HEK293T (cell line): ENCODE results near the gene CAMSAP2.

ENCODE experiments used
- ARNT ChIP-seq: fragments of 450-650 bp; IDR thresholded peaks from 2 replicates; pipeline ENCODE4 v1.6.1; 2017; ENCODE audit warnings: mild to moderate bottlenecking
- SP1 ChIP-seq: fragments of 450-650 bp; IDR thresholded peaks from 2 replicates; pipeline ENCODE4 v1.6.1; 2017

DNA sequence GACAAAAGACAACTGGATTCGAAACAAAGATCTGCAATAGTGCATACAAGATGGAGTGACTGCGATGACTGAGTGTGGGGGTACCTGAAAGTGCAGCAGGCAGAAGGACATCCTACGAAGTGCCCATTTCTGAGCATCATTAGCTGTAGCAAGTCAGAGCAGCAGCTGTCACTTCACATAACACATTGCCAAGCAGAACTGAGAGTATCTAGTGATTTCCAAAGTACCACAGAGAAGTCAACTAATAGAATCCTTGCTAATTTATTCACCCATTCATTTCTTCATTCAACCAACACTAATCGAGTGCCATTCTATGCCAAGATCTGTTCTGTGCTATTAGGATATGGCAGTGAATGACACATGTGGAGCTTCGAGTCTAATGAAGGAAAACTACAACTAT lies 31.6 kb upstream of the CAMSAP2 start:
- TF ChIP-seq ARNT (no peak), SP1 (no peak)
